WTC11 (cell line): ENCODE data around the gene MAP4K4. TPM values are rescaled to one million over a fixed set of nuclear protein-coding genes. Genes with fewer than 3 reads are reported as not detected.
A peak's percentile ranks its signal among the peaks of the same experiment; 100 is the strongest.

Source experiments
- ATAC-seq: fragments of 200-7000 bp; cut with Tn5 transposase; 2 replicates; pipeline ENCODE4 v1.10.0; 2021; ENCODE audit warnings: mild to moderate bottlenecking, moderate library complexity
- CTCF ChIA-PET: fragments of 300-600 bp; sonication (Branson Sonifier 250); formaldehyde crosslinking; loops from one replicate; lab custom pipeline; 2021; ENCODE audit warnings: antibody characterized with exemption; lab: Charles Lee
- POLR2A ChIA-PET: fragments of 350-600 bp; sonication (Branson Sonifier 250); formaldehyde crosslinking; loops from one replicate; lab custom pipeline; 2021; ENCODE audit warnings: antibody characterized with exemption; lab: Charles Lee
- DNase-seq: peaks from one replicate; pipeline ENCODE4 v3.0.0; 2021; ENCODE audit warnings: low spot score
- H3K27ac Mint-ChIP-seq: 2 replicates; pipeline ENCODE4 v1.8.0; 2021; ENCODE audit warnings: mixed read lengths
- H3K27me3 Mint-ChIP-seq: 2 replicates; pipeline ENCODE4 v1.8.0; 2021; ENCODE audit warnings: low read depth, mild to moderate bottlenecking, moderate library complexity, mixed read lengths
- H3K36me3 Mint-ChIP-seq: 2 replicates; pipeline ENCODE4 v1.8.0; 2021; ENCODE audit warnings: mixed read lengths
- H3K4me1 Mint-ChIP-seq: 2 replicates; pipeline ENCODE4 v1.8.0; 2022; ENCODE audit warnings: mixed read lengths
- H3K4me3 Mint-ChIP-seq: 2 replicates; pipeline ENCODE4 v1.8.0; 2021; ENCODE audit warnings: mild to moderate bottlenecking, moderate library complexity, mixed read lengths
- H3K9me3 Mint-ChIP-seq: 2 replicates; pipeline ENCODE4 v1.8.0; 2021; ENCODE audit warnings: mixed read lengths
- GRHL2 ChIP-seq: fragments of 250-450 bp; sonication (Bioruptor Pico); IDR thresholded peaks from 2 replicates; pipeline ENCODE4 v1.8.0; 2022; ENCODE audit warnings: mild to moderate bottlenecking, moderate library complexity; ENCODE audit not compliant: insufficient replicate concordance, severe bottlenecking
- GTF2I ChIP-seq: fragments of 250-450 bp; sonication (Bioruptor Pico); conservative IDR thresholded peaks from 2 replicates; pipeline ENCODE4 v1.4.0; 2021; ENCODE audit warnings: mild to moderate bottlenecking
- IRF2 ChIP-seq: sonication (generic); formaldehyde crosslinking; IDR thresholded peaks from 2 replicates; pipeline ENCODE4 v1.8.0; 2022; ENCODE audit warnings: low read depth, missing genetic modification reagents, borderline replicate concordance
- NFATC4 ChIP-seq: fragments of 250-450 bp; sonication (Bioruptor Pico); IDR thresholded peaks from 2 replicates; pipeline ENCODE4 v1.9.0; 2021; ENCODE audit warnings: mild to moderate bottlenecking
- OVOL2 ChIP-seq: fragments of 250-450 bp; sonication (Bioruptor Pico); IDR thresholded peaks from 2 replicates; pipeline ENCODE4 v1.9.0; 2021; ENCODE audit warnings: mild to moderate bottlenecking, borderline replicate concordance
- RELA ChIP-seq: sonication (generic); formaldehyde crosslinking; IDR thresholded peaks from 2 replicates; pipeline ENCODE4 v1.8.1; 2022; ENCODE audit warnings: missing genetic modification reagents, mild to moderate bottlenecking, borderline replicate concordance
- SMAD4 ChIP-seq: sonication (generic); formaldehyde crosslinking; IDR thresholded peaks from 2 replicates; pipeline ENCODE4 v1.8.0; 2022; ENCODE audit warnings: mild to moderate bottlenecking, missing genetic modification reagents
- SOX15 ChIP-seq: fragments of 250-450 bp; sonication (Bioruptor Pico); IDR thresholded peaks from 2 replicates; pipeline ENCODE4 v1.9.0; 2021; ENCODE audit warnings: mild to moderate bottlenecking
- ZNF138 ChIP-seq: sonication (generic); formaldehyde crosslinking; conservative IDR thresholded peaks from 2 replicates; pipeline ENCODE4 v1.8.1; 2022; ENCODE audit warnings: mild to moderate bottlenecking, moderate library complexity, missing genetic modification reagents
- ZNF416 ChIP-seq: fragments of 250-450 bp; sonication (Bioruptor Pico); IDR thresholded peaks from 2 replicates; pipeline ENCODE4 v1.9.0; 2021; ENCODE audit warnings: mild to moderate bottlenecking, inconsistent platforms
- total RNA-seq: library from RNA; stranded (reverse); gene quantifications from 3 replicates; pipeline ENCODE4 v1.2.3, GENCODE V29; 2021
- TF ChIP-seq, protein P1 (sequence below): fragments of 250-450 bp; sonication (Bioruptor Pico); IDR thresholded peaks from 2 replicates; pipeline ENCODE4 v1.8.0; 2021; ENCODE audit warnings: mild to moderate bottlenecking
- TF ChIP-seq, protein P2 (sequence below): sonication (generic); formaldehyde crosslinking; IDR thresholded peaks from 2 replicates; pipeline ENCODE4 v1.8.0; 2022; ENCODE audit warnings: mild to moderate bottlenecking, missing genetic modification reagents
- TF ChIP-seq, protein P3 (sequence below): fragments of 250-450 bp; sonication (Bioruptor Pico); IDR thresholded peaks from 2 replicates; pipeline ENCODE4 v1.9.0; 2021; ENCODE audit warnings: moderate library complexity, mild to moderate bottlenecking, inconsistent platforms, borderline replicate concordance
- TF ChIP-seq, protein P4 (sequence below): fragments of 250-450 bp; sonication (Bioruptor Pico); conservative IDR thresholded peaks from 2 replicates; pipeline ENCODE4 v1.9.0; 2021; ENCODE audit warnings: mild to moderate bottlenecking
- TF ChIP-seq, protein P5 (sequence below): sonication (generic); formaldehyde crosslinking; IDR thresholded peaks from 2 replicates; pipeline ENCODE4 v1.8.1; 2022; ENCODE audit warnings: missing genetic modification reagents, borderline replicate concordance
- TF ChIP-seq, protein P6 (sequence below): sonication (generic); formaldehyde crosslinking; IDR thresholded peaks from 2 replicates; pipeline ENCODE4 v1.8.1; 2023; ENCODE audit warnings: mild to moderate bottlenecking, missing genetic modification reagents, moderate library complexity
- TF ChIP-seq, protein P7 (sequence below): sonication (generic); formaldehyde crosslinking; conservative IDR thresholded peaks from 2 replicates; pipeline ENCODE4 v1.8.1; 2022; ENCODE audit warnings: mild to moderate bottlenecking, missing genetic modification reagents
- TF ChIP-seq, protein P8 (sequence below): sonication (generic); formaldehyde crosslinking; IDR thresholded peaks from 2 replicates; pipeline ENCODE4 v1.8.0; 2023; ENCODE audit warnings: missing genetic modification reagents, mild to moderate bottlenecking, borderline replicate concordance

The MAP4K4 gene
- total RNA-seq, 1 experiment from 2014 or later, result 112 TPM

DNA sequence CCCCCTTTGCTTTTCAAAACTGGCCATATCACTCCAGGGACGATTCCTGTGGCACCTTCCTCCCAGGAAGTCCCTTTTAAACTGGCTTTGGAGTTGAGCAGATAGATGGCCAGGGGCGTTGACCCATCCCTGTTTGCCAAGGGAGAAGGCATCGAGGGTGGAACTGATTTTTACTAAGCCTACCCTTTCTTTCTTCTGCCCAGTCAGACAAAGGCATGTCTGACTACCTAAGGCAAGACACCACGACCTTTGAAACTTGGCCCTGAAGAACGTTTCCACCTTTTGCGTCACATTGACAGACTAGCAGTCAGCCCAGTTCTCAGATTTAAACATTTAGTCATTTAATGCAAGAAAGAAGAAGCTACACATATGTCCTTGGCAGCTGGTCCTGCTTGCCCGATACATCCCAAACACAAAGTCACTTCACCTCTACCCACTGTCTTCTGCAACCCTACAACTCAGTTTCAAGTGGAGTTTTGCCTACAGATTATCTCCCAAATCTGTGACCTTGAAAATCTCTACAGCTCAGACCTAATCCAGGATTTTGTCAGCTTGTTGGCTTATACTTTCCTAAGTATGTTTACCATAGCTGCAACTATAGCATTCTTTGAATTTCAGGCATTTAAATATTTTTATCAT lies 192.1 kb downstream of the MAP4K4 start:
- ChIA-PET POLR2A (no interaction called here), CTCF (no interaction called here)
- Mint-ChIP-seq H3K27me3 (no peaks in the 10 kb centered on the region), H3K4me3 (no peak overlapping the region), H3K36me3 (peaks cover 70% of the 10 kb centered on the region), H3K9me3 (peaks cover 9% of the 10 kb centered on the region), H3K4me1 (peaks cover 32% of the 10 kb centered on the region), H3K27ac (no peak overlapping the region)
- DNase-seq (no peak), ATAC-seq (no peak)
- TF ChIP-seq, protein P1, sequence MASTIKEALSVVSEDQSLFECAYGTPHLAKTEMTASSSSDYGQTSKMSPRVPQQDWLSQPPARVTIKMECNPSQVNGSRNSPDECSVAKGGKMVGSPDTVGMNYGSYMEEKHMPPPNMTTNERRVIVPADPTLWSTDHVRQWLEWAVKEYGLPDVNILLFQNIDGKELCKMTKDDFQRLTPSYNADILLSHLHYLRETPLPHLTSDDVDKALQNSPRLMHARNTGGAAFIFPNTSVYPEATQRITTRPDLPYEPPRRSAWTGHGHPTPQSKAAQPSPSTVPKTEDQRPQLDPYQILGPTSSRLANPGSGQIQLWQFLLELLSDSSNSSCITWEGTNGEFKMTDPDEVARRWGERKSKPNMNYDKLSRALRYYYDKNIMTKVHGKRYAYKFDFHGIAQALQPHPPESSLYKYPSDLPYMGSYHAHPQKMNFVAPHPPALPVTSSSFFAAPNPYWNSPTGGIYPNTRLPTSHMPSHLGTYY (CRISPR knock-in tag), result no peak
- TF ChIP-seq, protein P2, sequence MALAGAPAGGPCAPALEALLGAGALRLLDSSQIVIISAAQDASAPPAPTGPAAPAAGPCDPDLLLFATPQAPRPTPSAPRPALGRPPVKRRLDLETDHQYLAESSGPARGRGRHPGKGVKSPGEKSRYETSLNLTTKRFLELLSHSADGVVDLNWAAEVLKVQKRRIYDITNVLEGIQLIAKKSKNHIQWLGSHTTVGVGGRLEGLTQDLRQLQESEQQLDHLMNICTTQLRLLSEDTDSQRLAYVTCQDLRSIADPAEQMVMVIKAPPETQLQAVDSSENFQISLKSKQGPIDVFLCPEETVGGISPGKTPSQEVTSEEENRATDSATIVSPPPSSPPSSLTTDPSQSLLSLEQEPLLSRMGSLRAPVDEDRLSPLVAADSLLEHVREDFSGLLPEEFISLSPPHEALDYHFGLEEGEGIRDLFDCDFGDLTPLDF, result no peak

DNA sequence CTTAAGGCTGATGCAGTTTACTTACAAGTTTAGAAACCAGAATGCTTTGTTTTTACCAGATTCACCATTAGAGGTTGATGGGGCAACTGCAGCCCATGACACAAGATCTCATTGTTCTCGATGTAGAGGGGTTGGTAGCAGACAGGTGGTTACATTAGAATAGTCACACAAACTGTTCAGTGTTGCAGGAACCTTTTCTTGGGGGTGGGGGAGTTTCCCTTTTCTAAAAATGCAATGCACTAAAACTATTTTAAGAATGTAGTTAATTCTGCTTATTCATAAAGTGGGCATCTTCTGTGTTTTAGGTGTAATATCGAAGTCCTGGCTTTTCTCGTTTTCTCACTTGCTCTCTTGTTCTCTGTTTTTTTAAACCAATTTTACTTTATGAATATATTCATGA lies 194.9 kb downstream of the MAP4K4 start:
- no peaks in the 10 kb centered on the region for H3K9me3 Mint-ChIP-seq
- DNase-seq, result no peak
- H3K27ac Mint-ChIP-seq, result peak overlapping the region; percentile 81
- POLR2A ChIA-PET, result no interaction called here
- peaks cover 48% of the 10 kb centered on the region for H3K36me3 Mint-ChIP-seq
- no peak for ATAC-seq
- no peak overlapping the region for H3K4me3 Mint-ChIP-seq
- H3K27me3 Mint-ChIP-seq, result no peaks in the 10 kb centered on the region
- CTCF ChIA-PET, result interaction anchor here (2.2 to 2.5 kb wide), 2 partner anchors 9 to 114 kb away, joined by 8 to 22 read pairs; no protein-coding TSS in a partner anchor
- peaks cover 45% of the 10 kb centered on the region for H3K4me1 Mint-ChIP-seq
- no peak for TF ChIP-seq SOX15 (CRISPR knock-in tag)
- no peak for TF ChIP-seq ZNF416 (CRISPR knock-in tag)
- no peak for TF ChIP-seq SMAD4 (CRISPR knock-in tag)
- TF ChIP-seq GRHL2, result no peak
- TF ChIP-seq, protein P3, sequence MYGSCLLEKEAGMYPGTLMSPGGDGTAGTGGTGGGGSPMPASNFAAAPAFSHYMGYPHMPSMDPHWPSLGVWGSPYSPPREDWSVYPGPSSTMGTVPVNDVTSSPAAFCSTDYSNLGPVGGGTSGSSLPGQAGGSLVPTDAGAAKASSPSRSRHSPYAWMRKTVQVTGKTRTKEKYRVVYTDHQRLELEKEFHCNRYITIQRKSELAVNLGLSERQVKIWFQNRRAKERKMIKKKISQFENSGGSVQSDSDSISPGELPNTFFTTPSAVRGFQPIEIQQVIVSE (CRISPR knock-in tag), result no peak
- no peak for TF ChIP-seq OVOL2
- no peak for TF ChIP-seq RELA (CRISPR knock-in tag)
- TF ChIP-seq, protein P4, sequence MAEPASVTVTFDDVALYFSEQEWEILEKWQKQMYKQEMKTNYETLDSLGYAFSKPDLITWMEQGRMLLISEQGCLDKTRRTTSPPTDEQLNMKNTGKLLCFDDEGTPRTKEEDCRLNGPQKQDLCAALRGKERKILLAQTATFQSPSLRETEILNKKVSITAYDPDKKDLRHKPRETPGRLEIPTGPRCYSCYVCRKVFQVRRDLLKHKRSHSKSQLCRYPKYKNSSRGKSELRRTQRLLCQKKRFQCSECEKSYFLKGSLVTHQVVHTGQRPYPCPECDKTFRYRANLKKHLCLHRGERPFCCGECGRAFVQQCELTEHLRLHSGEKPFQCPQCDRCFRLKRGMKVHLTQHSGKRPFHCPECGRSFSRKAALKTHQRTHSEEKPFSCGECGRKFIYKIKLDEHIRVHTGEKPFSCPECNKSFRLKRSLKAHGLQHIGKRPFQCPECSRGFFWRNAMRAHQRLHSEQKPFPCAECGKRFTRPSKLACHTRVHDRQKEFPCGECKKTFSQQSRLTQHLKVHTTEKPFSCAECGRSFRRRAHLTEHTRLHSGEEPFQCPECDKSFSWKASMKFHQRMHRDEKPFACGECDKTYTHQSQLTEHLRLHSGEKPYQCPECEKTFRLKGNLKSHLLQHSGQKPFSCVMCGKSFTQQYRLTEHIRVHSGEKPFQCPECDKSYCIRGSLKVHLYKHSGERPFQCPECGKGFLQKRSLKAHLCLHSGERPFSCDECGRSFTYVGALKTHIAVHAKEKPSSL, result no peak
- TF ChIP-seq GTF2I, result no peak
- no peak for TF ChIP-seq IRF2 (CRISPR knock-in tag)
- TF ChIP-seq, protein P5, sequence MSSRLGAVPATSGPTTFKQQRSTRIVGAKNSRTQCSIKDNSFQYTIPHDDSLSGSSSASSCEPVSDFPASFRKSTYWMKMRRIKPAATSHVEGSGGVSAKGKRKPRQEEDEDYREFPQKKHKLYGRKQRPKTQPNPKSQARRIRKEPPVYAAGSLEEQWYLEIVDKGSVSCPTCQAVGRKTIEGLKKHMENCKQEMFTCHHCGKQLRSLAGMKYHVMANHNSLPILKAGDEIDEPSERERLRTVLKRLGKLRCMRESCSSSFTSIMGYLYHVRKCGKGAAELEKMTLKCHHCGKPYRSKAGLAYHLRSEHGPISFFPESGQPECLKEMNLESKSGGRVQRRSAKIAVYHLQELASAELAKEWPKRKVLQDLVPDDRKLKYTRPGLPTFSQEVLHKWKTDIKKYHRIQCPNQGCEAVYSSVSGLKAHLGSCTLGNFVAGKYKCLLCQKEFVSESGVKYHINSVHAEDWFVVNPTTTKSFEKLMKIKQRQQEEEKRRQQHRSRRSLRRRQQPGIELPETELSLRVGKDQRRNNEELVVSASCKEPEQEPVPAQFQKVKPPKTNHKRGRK, result no peak
- TF ChIP-seq, protein P6, sequence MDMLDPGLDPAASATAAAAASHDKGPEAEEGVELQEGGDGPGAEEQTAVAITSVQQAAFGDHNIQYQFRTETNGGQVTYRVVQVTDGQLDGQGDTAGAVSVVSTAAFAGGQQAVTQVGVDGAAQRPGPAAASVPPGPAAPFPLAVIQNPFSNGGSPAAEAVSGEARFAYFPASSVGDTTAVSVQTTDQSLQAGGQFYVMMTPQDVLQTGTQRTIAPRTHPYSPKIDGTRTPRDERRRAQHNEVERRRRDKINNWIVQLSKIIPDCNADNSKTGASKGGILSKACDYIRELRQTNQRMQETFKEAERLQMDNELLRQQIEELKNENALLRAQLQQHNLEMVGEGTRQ (CRISPR knock-in tag), result no peak
- TF ChIP-seq ZNF138 (CRISPR knock-in tag), result no peak
- no peak for TF ChIP-seq NFATC4 (CRISPR knock-in tag)
- TF ChIP-seq, protein P7, sequence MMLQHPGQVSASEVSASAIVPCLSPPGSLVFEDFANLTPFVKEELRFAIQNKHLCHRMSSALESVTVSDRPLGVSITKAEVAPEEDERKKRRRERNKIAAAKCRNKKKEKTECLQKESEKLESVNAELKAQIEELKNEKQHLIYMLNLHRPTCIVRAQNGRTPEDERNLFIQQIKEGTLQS, result no peak
- TF ChIP-seq, protein P8, sequence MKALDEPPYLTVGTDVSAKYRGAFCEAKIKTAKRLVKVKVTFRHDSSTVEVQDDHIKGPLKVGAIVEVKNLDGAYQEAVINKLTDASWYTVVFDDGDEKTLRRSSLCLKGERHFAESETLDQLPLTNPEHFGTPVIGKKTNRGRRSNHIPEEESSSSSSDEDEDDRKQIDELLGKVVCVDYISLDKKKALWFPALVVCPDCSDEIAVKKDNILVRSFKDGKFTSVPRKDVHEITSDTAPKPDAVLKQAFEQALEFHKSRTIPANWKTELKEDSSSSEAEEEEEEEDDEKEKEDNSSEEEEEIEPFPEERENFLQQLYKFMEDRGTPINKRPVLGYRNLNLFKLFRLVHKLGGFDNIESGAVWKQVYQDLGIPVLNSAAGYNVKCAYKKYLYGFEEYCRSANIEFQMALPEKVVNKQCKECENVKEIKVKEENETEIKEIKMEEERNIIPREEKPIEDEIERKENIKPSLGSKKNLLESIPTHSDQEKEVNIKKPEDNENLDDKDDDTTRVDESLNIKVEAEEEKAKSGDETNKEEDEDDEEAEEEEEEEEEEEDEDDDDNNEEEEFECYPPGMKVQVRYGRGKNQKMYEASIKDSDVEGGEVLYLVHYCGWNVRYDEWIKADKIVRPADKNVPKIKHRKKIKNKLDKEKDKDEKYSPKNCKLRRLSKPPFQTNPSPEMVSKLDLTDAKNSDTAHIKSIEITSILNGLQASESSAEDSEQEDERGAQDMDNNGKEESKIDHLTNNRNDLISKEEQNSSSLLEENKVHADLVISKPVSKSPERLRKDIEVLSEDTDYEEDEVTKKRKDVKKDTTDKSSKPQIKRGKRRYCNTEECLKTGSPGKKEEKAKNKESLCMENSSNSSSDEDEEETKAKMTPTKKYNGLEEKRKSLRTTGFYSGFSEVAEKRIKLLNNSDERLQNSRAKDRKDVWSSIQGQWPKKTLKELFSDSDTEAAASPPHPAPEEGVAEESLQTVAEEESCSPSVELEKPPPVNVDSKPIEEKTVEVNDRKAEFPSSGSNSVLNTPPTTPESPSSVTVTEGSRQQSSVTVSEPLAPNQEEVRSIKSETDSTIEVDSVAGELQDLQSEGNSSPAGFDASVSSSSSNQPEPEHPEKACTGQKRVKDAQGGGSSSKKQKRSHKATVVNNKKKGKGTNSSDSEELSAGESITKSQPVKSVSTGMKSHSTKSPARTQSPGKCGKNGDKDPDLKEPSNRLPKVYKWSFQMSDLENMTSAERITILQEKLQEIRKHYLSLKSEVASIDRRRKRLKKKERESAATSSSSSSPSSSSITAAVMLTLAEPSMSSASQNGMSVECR (CRISPR knock-in tag), result no peak
